NCI-H345 (cell line): ENCODE measurements around the gene CIPC.

ENCODE experiments used
- DNase-seq: peaks from one replicate; lab custom pipeline; 2025; lab: John Stamatoyannopoulos, UW

CIPC gene

GRCh38 chr14:77097700-77098528 lies at the start of gene CIPC:
CIPC (plus strand) TSS chr14:77098258; CDS start chr14:77105709, 7,451 bp downstream.
- peak; percentile 100 for DNase-seq

GRCh38 chr14:77051116-77051515 lies 46.9 kb upstream of the CIPC start:
- DNase-seq = no peak

- DNase-seq = no peak
Observed at GRCh38 chr14:77052281-77053044, 45.6 kb upstream of the CIPC start.

DNA sequence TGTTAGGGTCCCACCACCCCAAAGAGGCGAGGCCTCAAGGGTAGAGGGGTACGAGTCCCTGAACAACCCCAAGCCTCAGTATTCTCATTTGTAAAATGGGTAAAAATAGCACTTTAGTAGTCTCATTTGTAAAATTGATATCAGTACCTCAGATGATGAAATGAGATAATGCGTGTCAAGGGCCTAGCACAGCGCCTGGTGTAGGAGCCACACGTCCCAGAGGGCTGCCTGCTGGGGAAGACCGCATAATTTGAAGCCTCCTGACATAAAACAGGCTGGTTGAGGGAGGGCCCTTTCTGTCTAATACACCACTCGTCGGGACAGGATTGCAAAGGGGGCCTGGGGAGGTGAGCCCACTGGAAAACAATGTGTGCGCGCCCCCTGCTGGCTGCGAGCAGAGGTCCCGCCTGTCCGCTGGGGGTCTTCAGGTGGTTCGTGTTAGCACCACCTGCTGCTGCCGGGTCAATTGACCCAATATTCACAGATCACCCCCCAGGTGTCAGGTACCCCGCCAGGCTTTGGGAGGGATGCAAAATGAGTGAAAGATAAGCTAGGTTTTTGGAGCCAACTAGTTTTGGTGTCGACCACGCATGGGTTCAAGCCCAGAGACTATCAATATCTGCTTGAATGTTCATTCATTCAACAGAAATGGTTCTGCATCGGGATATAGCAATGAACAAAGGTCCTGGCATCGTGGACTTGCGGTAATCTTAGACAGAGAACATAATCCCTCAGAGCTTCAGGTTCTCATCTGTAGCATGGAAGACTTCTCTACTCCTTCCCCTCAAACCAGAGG lies 44.8 kb upstream of the CIPC start:
- DNase-seq = no peak

GRCh38 chr14:77055306-77055705 lies 42.8 kb upstream of the CIPC start:
- no peak for DNase-seq

DNA sequence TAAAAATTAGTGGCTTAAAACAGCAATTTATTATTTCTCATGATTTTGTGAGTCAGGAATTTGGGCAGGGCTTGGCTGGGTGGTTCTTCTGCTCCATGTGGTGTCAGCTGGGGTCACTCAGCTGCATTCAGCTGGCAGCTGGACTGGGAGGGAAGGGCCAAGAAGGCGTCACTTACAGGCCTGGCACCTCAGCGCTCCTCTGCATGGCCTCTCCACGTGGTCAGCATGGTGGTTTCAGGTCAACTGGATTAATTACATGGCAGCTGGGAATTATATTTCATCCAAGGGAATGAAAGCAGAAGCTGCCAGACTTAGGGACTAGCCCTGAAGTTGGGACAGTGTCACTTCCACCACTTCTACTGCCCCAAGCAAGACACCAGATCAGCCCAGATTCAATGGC lies 42.1 kb upstream of the CIPC start:
- no peak for DNase-seq

- no peak for DNase-seq
Observed at GRCh38 chr14:77058117-77058516, 39.9 kb upstream of the CIPC start.

- DNase-seq = no peak
Observed at GRCh38 chr14:77058785-77059184, 39.3 kb upstream of the CIPC start.

GRCh38 chr14:77059276-77059915 lies 38.7 kb upstream of the CIPC start:
- peak; percentile 32 for DNase-seq

DNA sequence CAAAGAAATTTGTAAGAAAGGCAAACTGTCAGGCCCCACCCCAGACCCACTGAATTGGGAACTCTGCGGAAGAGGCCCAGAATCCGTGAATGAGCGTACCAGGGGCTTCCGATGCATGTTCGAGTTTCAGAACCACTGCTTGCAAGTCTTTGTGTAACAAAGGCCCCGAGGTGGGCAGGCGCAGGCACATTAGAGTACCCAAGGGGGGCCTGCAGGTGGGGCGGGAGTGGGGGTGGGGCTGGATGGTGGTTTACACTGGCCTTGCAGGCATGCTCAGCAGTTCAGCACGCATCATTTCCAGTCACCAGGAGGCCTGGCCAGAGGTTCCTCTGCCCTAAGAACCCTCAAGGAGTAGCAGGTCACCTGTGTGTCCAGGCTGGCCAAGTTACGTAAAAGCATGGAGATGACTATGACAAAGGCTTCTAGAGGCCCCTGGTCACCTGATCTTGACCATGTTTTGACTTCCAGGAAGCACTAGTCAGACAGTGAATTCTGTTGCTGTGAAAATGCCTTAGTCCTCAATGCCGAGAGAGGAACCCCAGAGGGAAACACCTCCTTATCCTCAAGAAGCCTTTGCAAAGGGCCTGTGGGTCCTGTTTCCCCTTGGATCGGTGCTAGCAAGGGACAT lies 36.3 kb upstream of the CIPC start:
- no peak for DNase-seq

- no peak for DNase-seq
Observed at GRCh38 chr14:77062261-77062660, 35.8 kb upstream of the CIPC start.

DNA sequence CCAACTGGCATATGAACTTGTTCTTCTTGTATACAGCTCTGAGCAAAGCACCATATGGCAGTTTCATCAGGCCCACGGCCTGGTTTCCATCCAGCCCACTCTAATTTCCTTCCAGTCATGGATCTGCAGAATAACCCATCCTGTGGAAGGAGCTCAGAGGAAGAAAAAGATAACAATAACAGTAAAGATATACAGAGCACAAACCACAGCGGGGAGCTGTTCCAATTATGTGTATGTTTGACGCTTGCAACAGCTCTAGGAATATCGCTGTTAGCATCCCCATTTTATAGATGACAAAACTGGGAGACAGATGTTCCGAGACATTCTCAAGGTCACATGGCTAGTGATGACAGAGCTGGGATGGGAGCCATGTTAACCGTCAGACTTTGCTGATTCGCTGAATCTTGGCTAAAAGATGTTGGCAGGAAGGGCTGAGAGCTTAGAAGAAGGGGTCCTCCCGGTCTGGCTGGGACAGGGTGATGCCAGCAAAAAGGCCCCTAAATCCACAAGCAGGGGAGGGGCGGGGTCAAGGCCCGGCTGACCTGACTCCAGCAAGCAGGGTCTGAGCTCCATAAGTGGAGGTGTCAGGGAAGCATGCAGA lies 34.4 kb upstream of the CIPC start:
- DNase-seq = no peak

DNA sequence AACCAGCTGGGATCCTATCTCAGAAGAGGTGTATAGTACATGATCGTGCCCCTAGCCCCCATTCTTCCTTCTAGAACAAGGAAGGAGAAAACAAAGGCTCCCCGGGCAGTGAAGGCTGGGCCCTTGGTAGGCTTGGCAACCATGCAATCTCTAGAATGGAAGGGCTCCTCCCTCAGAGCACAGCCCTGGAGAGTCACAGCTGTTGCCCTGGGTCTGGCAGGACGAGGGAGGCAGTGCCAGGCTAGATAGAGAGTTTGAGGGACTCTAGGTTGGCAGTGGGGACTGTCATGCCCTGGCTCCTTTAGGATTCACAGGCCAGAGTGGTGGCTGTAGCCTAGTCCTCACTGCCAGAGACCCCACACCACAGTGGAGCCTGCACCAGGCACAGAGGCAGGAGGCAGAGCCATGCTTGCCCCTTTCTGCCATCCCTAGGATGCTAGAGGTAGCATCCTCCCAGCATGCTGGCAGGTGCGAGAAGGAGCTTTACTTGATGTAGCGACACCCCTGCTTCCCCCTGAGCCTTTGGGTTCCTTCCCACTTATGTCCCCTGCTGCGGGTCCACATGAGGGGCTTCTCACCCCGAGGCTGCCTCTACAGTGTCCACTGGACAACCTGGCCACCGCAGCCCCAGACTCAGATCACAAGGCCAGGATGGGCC lies 33.4 kb upstream of the CIPC start:
- no peak for DNase-seq

DNA sequence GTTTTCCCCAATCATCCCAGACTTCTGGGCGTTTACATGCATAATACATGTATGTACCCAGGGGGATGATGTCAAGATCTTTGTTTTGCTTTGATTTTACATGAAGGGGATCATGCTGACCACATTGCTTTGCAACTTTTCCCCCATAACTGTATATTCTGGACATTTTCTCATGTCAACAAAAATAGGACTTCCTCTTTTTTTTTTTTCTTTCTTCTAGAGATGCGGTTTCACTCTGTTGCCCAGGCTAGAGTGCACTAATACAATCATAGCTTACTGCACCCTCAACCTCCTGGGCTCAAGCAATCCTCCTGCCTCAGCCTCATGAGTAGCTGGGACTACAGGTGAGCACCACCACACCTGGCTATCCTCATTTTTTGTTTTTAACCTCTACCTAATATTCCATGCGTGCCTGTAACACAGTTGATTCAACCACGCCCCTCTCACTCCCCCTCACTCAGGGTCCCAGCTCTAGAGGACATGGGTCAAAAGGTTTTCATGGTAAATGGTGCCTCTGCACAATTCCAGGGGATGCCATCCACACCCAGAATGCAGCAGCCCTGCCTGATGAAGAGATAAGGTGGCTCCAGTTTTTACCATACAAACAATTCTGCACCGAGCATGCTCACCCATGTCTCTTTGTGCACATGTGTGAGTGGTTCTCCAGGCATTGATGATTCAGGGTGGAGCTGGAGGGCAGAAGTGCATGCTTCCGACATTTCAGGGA lies 32.0 kb upstream of the CIPC start:
- DNase-seq = no peak

DNA sequence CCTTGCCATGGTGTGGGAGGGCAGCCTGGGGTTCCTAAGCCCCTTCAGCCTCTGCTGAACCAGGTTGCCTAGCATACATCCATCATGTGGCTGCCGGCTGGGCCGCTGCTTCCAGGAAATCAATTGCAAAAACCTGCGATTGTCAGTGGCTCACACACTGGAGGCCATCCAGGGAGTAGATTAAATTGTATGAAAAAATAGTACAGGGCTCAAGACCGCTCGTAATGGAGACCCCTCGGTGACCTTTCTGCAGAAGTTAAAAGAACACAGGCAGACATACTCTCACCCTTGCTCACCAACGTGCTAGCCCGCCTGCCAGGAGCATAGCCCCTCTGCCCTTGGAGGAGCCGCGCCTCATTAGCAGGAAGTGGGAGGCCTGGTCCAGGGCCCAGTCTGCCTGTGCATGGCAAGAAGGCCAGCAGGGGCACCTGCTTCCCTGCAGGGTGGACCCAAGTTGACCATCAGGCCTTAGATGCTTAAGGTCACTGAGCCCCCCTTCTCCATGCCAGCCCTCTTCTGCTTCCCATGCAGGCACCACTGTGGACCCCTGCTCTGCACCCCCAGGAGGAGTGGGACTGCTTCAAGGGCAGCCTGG lies 31.4 kb upstream of the CIPC start:
- DNase-seq = no peak

- peak; percentile 81 for DNase-seq
Observed at GRCh38 chr14:77067632-77068516, 30.2 kb upstream of the CIPC start.

DNA sequence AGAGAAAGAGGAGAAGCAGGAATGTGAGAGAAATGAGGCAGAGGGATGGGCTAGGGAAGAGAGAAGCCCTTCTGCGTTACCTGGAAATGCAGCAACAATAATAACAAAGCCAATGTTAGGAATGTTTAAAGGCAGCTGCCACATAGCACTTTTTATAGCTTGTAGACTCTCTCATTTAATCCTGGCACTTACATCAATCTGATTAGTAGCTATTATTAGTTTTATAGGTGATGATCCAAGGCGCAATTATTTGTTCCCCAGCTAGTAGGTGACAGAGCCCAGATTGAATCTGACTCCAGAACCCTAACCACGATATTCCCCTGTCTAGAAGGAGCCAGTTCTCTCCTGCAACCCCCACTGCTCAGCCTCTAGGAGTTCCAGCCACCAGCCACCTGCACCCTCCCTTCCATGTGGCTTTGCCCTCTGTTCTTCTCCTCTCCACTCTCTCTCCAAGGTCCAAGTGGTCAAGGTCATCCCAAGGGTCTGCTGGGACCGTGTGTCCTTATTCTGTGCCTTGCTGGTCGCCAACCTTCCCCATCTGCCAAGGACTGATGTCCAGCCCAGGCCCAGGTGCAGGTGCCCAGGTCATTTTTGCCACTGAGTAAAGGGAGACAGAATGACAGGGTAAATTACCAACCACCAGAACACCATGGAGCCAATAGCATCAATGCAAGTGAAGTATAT lies 29.4 kb upstream of the CIPC start:
- DNase-seq = no peak

- DNase-seq = no peak
Observed at GRCh38 chr14:77069551-77069950, 28.5 kb upstream of the CIPC start.
